Measurements from ENCODE around the gene DXO. TPM values are rescaled to one million over a fixed set of nuclear protein-coding genes. Genes with fewer than 3 reads are reported as not detected.

DXO gene
- total RNA-seq, 2 donors from 2014 or later: 16.9 to 26.0 TPM

GRCh38 chr6:31949926-31950548 is 21.9 kb downstream of the DXO start:
- WGBS, 2 donors: 77 to 83% methylated on average over 7 of the region's 7 CpGs
- Histone ChIP-seq H3K27me3 (no peaks in the 10 kb centered on the region), H3K4me1 (peaks cover 11% of the 10 kb centered on the region), H3K36me3 (replicated peaks in 1 of 2; ENCODE audit: insufficient read depth in 1 of 2, low read depth in 2 of 2) (peaks cover 8 to 17% of the 10 kb centered on the region in 2 donors), H3K9me3 (no peaks in the 10 kb centered on the region), H3K27ac (no peak overlapping the region), H3K4me3 (no peak overlapping the region)
- DNase-seq (no peak), ATAC-seq (no peak)
- TF ChIP-seq CTCF (IDR thresholded peaks at IDR 0.05) (no peak), POLR2A (IDR thresholded peaks at IDR 0.05) (no peak)
- intact Hi-C loops (cut with DNase I): loop anchor here (5.0 kb wide), 1 partner anchor 268 kb away; the partner anchor contains the start of gene LY6G5C

- DNase-seq (no peak), ATAC-seq (no peak)
- Histone ChIP-seq H3K4me3 (no peak overlapping the region), H3K27me3 (no peaks in the 10 kb centered on the region), H3K27ac (no peak overlapping the region), H3K4me1 (peaks cover 16% of the 10 kb centered on the region), H3K36me3 (replicated peaks in 1 of 2; ENCODE audit: insufficient read depth in 1 of 2, low read depth in 2 of 2) (peaks cover under 1 to 8% of the 10 kb centered on the region in 2 donors), H3K9me3 (no peaks in the 10 kb centered on the region)
- intact Hi-C loops (cut with DNase I): no loop called here
- WGBS, 2 donors: 83 to 86% methylated on average over 5 to 6 of the region's 6 CpGs
- TF ChIP-seq CTCF (IDR thresholded peaks at IDR 0.05) (no peak), POLR2A (IDR thresholded peaks at IDR 0.05) (no peak)
Measured at GRCh38 chr6:31948753-31949413, 23.1 kb downstream of the DXO start.

GRCh38 chr6:31948306-31948705 is 23.6 kb downstream of the DXO start:
- Histone ChIP-seq H3K36me3 (replicated peaks in 1 of 2; ENCODE audit: insufficient read depth in 1 of 2, low read depth in 2 of 2) (peaks cover 0 to 3% of the 10 kb centered on the region in 2 donors), H3K9me3 (no peaks in the 10 kb centered on the region), H3K27me3 (no peaks in the 10 kb centered on the region), H3K4me3 (no peak overlapping the region), H3K4me1 (peaks cover 16% of the 10 kb centered on the region), H3K27ac (no peak overlapping the region)
- no peak for TF ChIP-seq POLR2A (IDR thresholded peaks at IDR 0.05)
- TF ChIP-seq CTCF (IDR thresholded peaks at IDR 0.05): no peak
- WGBS, 2 donors: 48 to 50% methylated on average over 5 of the region's 5 CpGs
- DNase-seq: no peak
- intact Hi-C loops (cut with DNase I): no loop called here
- no peak for ATAC-seq

GRCh38 chr6:31947864-31948263 is 24.1 kb downstream of the DXO start:
- Histone ChIP-seq H3K4me1 (peaks cover 16% of the 10 kb centered on the region), H3K36me3 (replicated peaks in 1 of 2; ENCODE audit: insufficient read depth in 1 of 2, low read depth in 2 of 2) (peaks cover 0 to 1% of the 10 kb centered on the region in 2 donors), H3K4me3 (no peak overlapping the region), H3K9me3 (no peaks in the 10 kb centered on the region), H3K27ac (no peak overlapping the region), H3K27me3 (no peaks in the 10 kb centered on the region)
- TF ChIP-seq POLR2A (IDR thresholded peaks at IDR 0.05) (no peak), CTCF (IDR thresholded peaks at IDR 0.05) (no peak)
- intact Hi-C loops (cut with DNase I): no loop called here
- DNase-seq (no peak), ATAC-seq (no peak)
- WGBS, 2 donors: 59 to 76% methylated on average over 4 of the region's 4 CpGs

Measured in body of pancreas (tissue), 4 donors.